IMR-90 (cell line): ENCODE data around the gene DAB1. TPM values are rescaled to one million over a fixed set of nuclear protein-coding genes. Genes with fewer than 3 reads are reported as not detected.

Experiments used
- ATAC-seq: fragments of 200-7000 bp; cut with Tn5 transposase; 2 replicates; pipeline ENCODE4 v1.9.1; 2020; ENCODE audit warnings: low read depth, mild to moderate bottlenecking, moderate library complexity
- BruUV-seq: library from RNA; stranded (reverse); fragments of 400-500 nt; replicated peaks from 2 replicates; lab custom pipeline; 2021; lab: Mats Ljungman, UMichigan
- CTCF ChIA-PET: fragments of 300-600 bp; formaldehyde crosslinking; extraction: SDS; loops from one replicate; lab custom pipeline; 2021; ENCODE audit warnings: antibody characterized with exemption; lab: Yijun Ruan, JAX
- POLR2A ChIA-PET: fragments of 300-600 bp; sonication (Branson Sonifier 250); formaldehyde crosslinking; loops from one replicate; lab custom pipeline; 2022; ENCODE audit warnings: antibody characterized with exemption; ENCODE audit not compliant: unreplicated experiment; lab: Charles Lee
- DNase-seq: peaks from one replicate; pipeline ENCODE4 v3.0.0; 2013
- H2AFZ ChIP-seq: replicated peaks from 2 replicates; pipeline ENCODE3; 2013; ENCODE audit warnings: low read length, mild to moderate bottlenecking; ENCODE audit not compliant: poor library complexity
- H2AK5ac ChIP-seq: 2 replicates; pipeline ENCODE4 v1.6.1; 2013; ENCODE audit warnings: low read depth, low read length, inconsistent platforms
- H2AK9ac ChIP-seq: replicated peaks from 2 replicates; pipeline ENCODE3; 2013; ENCODE audit warnings: mild to moderate bottlenecking, low read depth, low read length, moderate library complexity; ENCODE audit not compliant: poor library complexity
- H2BK120ac ChIP-seq: 2 replicates; pipeline ENCODE4 v1.6.1; 2013; ENCODE audit warnings: low read depth, low read length, inconsistent platforms
- H2BK15ac ChIP-seq: 3 replicates; pipeline ENCODE4 v1.6.1; 2013; ENCODE audit warnings: low read depth, low read length, inconsistent platforms
- H2BK20ac ChIP-seq: 2 replicates; pipeline ENCODE4 v1.6.1; 2013; ENCODE audit warnings: low read depth, mild to moderate bottlenecking, inconsistent platforms, low read length, moderate library complexity
- H2BK5ac ChIP-seq: 2 replicates; pipeline ENCODE4 v1.6.1; 2013; ENCODE audit warnings: mild to moderate bottlenecking, low read depth, low read length, inconsistent platforms; ENCODE audit not compliant: poor library complexity, severe bottlenecking
- H3K14ac ChIP-seq: replicated peaks from 2 replicates; pipeline ENCODE4 v1.6.1; 2013; ENCODE audit warnings: low read depth, low read length, inconsistent platforms
- H3K18ac ChIP-seq: 2 replicates; pipeline ENCODE4 v1.6.1; 2013; ENCODE audit warnings: low read depth, low read length, control low read depth
- H3K23ac ChIP-seq: 2 replicates; pipeline ENCODE4 v1.6.1; 2013; ENCODE audit warnings: low read depth, low read length, inconsistent platforms
- H3K27ac ChIP-seq: 2 replicates; pipeline ENCODE4 v1.5.1; 2013; ENCODE audit warnings: mild to moderate bottlenecking, control low read depth, low read length; ENCODE audit not compliant: insufficient read depth
- H3K27me3 ChIP-seq: 2 replicates; pipeline ENCODE4 v1.6.1; 2013; ENCODE audit warnings: low read length; ENCODE audit not compliant: control insufficient read depth, insufficient read depth
- H3K36me3 ChIP-seq: 2 replicates; pipeline ENCODE4 v1.6.1; 2013; ENCODE audit warnings: low read length, mixed read lengths; ENCODE audit not compliant: control insufficient read depth, insufficient read depth
- H3K4ac ChIP-seq: 2 replicates; pipeline ENCODE4 v1.6.1; 2013; ENCODE audit warnings: low read depth, low read length, inconsistent platforms
- H3K4me1 ChIP-seq: 2 replicates; pipeline ENCODE4 v1.6.1; 2013; ENCODE audit warnings: low read length, mixed read lengths; ENCODE audit not compliant: control insufficient read depth, insufficient read depth
- H3K4me2 ChIP-seq: 2 replicates; pipeline ENCODE4 v1.6.1; 2013; ENCODE audit warnings: low read depth, mild to moderate bottlenecking, control low read depth, low read length, moderate library complexity
- H3K4me3 ChIP-seq: 2 replicates; pipeline ENCODE4 v1.5.1; 2013; ENCODE audit warnings: low read depth, mild to moderate bottlenecking, control low read depth, low read length, moderate library complexity; ENCODE audit not compliant: insufficient read depth
- H3K56ac ChIP-seq: 2 replicates; pipeline ENCODE4 v1.6.1; 2013; ENCODE audit warnings: low read length, inconsistent platforms; ENCODE audit not compliant: insufficient read depth; ENCODE audit errors: extremely low read depth
- H3K79me1 ChIP-seq, 2 experiments: 2 replicates each; pipeline ENCODE4 v1.6.1; 2013; ENCODE audit warnings: low read length in 2 of 2, inconsistent platforms in 1 of 2, low read depth in 1 of 2
- H3K9ac ChIP-seq: 2 replicates; pipeline ENCODE4 v1.6.1; 2013; ENCODE audit warnings: low read depth, low read length, control low read depth
- H3K9me1 ChIP-seq: 2 replicates; pipeline ENCODE4 v1.6.1; 2013; ENCODE audit warnings: low read length, inconsistent platforms; ENCODE audit not compliant: insufficient read depth
- H3K9me3 ChIP-seq: 2 replicates; pipeline ENCODE4 v1.6.1; 2013; ENCODE audit warnings: low read length; ENCODE audit not compliant: control insufficient read depth, insufficient read depth
- H4K20me1 ChIP-seq: 2 replicates; pipeline ENCODE4 v1.6.1; 2013; ENCODE audit warnings: low read length, inconsistent platforms; ENCODE audit not compliant: insufficient read depth
- H4K5ac ChIP-seq: 2 replicates; pipeline ENCODE4 v1.6.1; 2013; ENCODE audit warnings: mild to moderate bottlenecking, low read depth, low read length, control low read depth
- H4K8ac ChIP-seq, 2 experiments: 2 replicates each; pipeline ENCODE4 v1.6.1; 2013; ENCODE audit warnings: low read depth in 2 of 2, low read length in 2 of 2, control low read depth in 1 of 2, inconsistent platforms in 1 of 2
- H4K91ac ChIP-seq: 2 replicates; pipeline ENCODE4 v1.6.1; 2013; ENCODE audit warnings: low read depth, low read length, inconsistent platforms; ENCODE audit not compliant: insufficient read depth
- FOS ChIP-seq: fragments of 150-350 bp; IDR thresholded peaks from 2 replicates; pipeline ENCODE4 v1.6.1; 2016; ENCODE audit warnings: low read depth, low read length
- MAFK ChIP-seq: IDR thresholded peaks from 2 replicates; pipeline ENCODE4 v1.6.1; 2012; ENCODE audit warnings: low read depth, low read length, improper control_type of control experiment
- MXI1 ChIP-seq: IDR thresholded peaks from 2 replicates; pipeline ENCODE4 v1.6.1; 2012; ENCODE audit warnings: low read depth, mild to moderate bottlenecking, low read length, moderate library complexity, borderline replicate concordance
- WGBS, 2 experiments: methylation state at CpG; one replicate each; pipeline versions ENCODE4 v1.1.5 to v1.1.7; 2013; ENCODE audit warnings: missing lambda C conversion rate in 2 of 2; ENCODE audit not compliant: insufficient read length in 1 of 2; ENCODE audit errors: extremely low coverage in 2 of 2; 5-methylcytosine and 5-hydroxymethylcytosine counted together
- dilution Hi-C: fragments of 300-500 bp; cut with HindIII; formaldehyde crosslinking; loops from one replicate; pipeline ENCODE4 v1.14.3; 2018; ENCODE audit warnings: low sequenced_read_pairs; ENCODE audit not compliant: unreplicated experiment
- in situ Hi-C: fragments of 300-500 bp; cut with MboI; formaldehyde crosslinking; loops from 3 replicates; pipeline ENCODE4 v1.14.3; 2019; ENCODE audit warnings: low sequenced_read_pairs, inconsistent platforms, mixed read lengths
- intact Hi-C: fragments of 100-400 bp; cut with micrococcal nuclease; formaldehyde crosslinking; loops from 2 replicates; pipeline ENCODE4 v1.10.0; 2022
- polyA plus RNA-seq, 3 experiments: library from polyadenylated mRNA; depleted of rRNA; stranded (reverse); fragments of >200 nt; gene quantifications; 2 replicates each; pipeline ENCODE4 v1.2.3, GENCODE V29; 2012; ENCODE audit warnings: low replicate concordance in 1 of 3
- total RNA-seq: library from RNA; depleted of rRNA; stranded (reverse); fragments of >200 nt; gene quantifications from 2 replicates; pipeline ENCODE4 v1.2.3, GENCODE V29; 2012

The DAB1 gene
- total and polyA plus RNA-seq, 2 of the 4 experiments (the other 2 are of a cell fraction) = 0.18 to 0.41 TPM

GRCh38 chr1:57067863-57068262, 356.0 kb downstream of the DAB1 start:
- dilution Hi-C loops (no loop called here), in situ Hi-C loops (no loop called here), intact Hi-C loops (loop anchor here (5.0 kb wide), 1 partner anchor 354 kb away; the partner anchor contains the start of gene DAB1)
- no peak overlapping the region for H3K23ac ChIP-seq
- H4K8ac ChIP-seq = no peak overlapping the region
- no peak overlapping the region for H2AFZ ChIP-seq
- H3K79me1 ChIP-seq = no peaks in the 10 kb centered on the region
- no peaks in the 10 kb centered on the region for H4K20me1 ChIP-seq
- TF ChIP-seq MXI1 (no peak), FOS (no peak), MAFK (no peak)
- no peaks in the 10 kb centered on the region for H3K36me3 ChIP-seq
- no peak overlapping the region for H3K4me2 ChIP-seq
- DNase-seq (no peak), ATAC-seq (no peak)
- H3K18ac ChIP-seq = no peak overlapping the region
- no peak overlapping the region for H4K91ac ChIP-seq
- BruUV-seq = no TSS peak
- H2BK15ac ChIP-seq = no peak overlapping the region
- H3K27ac ChIP-seq = no peak overlapping the region
- H3K4ac ChIP-seq = no peak overlapping the region
- H3K27me3 ChIP-seq = no peaks in the 10 kb centered on the region
- ChIA-PET CTCF (no interaction called here), POLR2A (no interaction called here)
- no peak overlapping the region for H3K56ac ChIP-seq
- H2AK5ac ChIP-seq = no peak overlapping the region
- no peak overlapping the region for H4K5ac ChIP-seq
- H3K9me1 ChIP-seq = no peaks in the 10 kb centered on the region
- no peak overlapping the region for H3K9ac ChIP-seq
- H2BK120ac ChIP-seq = no peak overlapping the region
- peaks cover 5% of the 10 kb centered on the region; the same call in 1 of the 2 replicates for H3K4me1 ChIP-seq
- no peaks in the 10 kb centered on the region for H3K9me3 ChIP-seq
- H2BK5ac ChIP-seq = no peak overlapping the region
- H3K4me3 ChIP-seq = no peak overlapping the region
- no peak overlapping the region for H2AK9ac ChIP-seq
- no peak overlapping the region for H2BK20ac ChIP-seq
- WGBS, 2 experiments = no CpG with 5 or more reads among the region's 3 CpGs
- H3K14ac ChIP-seq = no peak overlapping the region
